ENCODE data around the gene FTO. TPM values are rescaled to one million over a fixed set of nuclear protein-coding genes. Genes with fewer than 3 reads are reported as not detected.

The FTO gene
- total RNA-seq, 4 donors from 2014 or later: 98.1 to 127 (median 109) TPM

DNA sequence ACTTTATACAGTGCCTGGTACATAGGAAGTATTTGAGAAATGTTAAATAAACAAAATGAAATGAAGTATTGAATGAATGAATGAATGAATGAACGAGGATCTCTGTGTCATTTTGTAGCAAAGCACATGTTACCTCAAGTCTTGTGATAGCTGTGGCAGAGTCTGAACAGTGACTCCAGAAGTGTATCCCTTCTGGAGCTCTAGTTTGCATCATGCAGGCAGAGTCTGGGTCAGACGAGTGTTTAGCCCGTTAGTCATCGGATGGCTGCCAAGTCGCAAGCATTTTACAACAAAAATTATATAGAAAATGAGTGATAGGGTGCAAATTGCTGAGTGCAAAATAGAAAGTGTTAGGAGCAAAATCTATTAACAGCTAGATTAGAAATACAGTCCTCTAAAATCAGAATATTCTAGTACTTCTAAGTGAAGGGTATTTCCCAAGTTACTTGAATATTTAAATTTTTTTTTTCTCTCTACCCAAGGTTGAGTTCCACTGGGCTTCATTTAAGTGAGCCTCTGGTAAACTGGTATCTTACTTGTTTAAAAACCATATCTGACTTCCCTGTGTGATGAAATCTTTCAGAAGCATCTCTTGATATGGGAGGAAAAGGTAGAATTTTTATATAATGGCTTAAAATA, 113.3 kb downstream of the FTO start:
- H3K4me3 ChIP-seq: no peak overlapping the region
- H3K4me1 ChIP-seq: peaks cover 0 to 24% (median 2%) of the 10 kb centered on the region in 4 donors
- H3K36me3 ChIP-seq: peaks cover 0 to 42% (median 0%) of the 10 kb centered on the region in 3 donors
- H3K27me3 ChIP-seq: no peaks in the 10 kb centered on the region
- WGBS, 2 donors: 42 to 68% methylated on average over 5 of the region's 5 CpGs
- H3K27ac ChIP-seq: no peak overlapping the region
- no peaks in the 10 kb centered on the region for H3K9me3 ChIP-seq
- no peak for TF ChIP-seq POLR2A (IDR thresholded peaks at IDR 0.05)
- no peak for TF ChIP-seq CTCF (IDR thresholded peaks at IDR 0.05)
- TF ChIP-seq EP300 (IDR thresholded peaks at IDR 0.05): no peak
- no peak for DNase-seq (ENCODE audit: low spot score in 2 of 2)

DNA sequence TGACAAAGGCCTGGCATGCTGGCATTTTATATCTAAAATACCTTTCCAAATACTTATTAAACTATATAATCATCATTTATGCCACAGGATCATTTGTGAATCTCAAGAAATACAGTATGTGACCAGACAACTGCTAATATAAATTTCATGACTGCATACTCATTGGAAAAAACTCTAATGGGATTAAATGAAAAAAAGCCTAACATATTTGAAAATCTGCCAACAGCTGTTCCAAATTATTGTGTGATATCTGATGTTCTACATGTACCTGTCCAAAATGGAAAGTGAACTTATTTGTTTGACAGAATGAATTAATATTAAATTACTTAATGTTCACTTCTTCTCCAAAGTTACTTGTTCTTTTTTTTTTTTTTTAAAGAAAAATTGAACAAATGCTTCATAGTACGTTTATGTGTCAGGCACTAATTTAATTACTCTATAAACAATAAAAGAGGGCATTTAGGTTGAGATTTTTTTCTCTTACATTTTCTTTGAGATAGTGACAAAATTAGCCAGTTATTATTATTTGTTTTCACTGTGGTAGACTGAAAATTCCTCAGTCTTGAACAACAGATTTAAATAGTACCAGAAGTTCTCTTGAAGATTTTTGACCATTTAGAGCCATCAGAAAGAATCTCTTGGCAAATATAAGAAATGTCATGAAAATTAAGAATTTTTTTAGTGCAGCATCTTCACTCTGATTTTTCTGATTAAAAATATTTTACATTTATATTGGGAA, 114.0 kb downstream of the FTO start:
- H3K27ac ChIP-seq: no peak overlapping the region
- 53 to 73% methylated on average over 1 of the region's 1 CpG for WGBS, 2 donors
- DNase-seq (ENCODE audit: low spot score in 2 of 2): no peak

DNA sequence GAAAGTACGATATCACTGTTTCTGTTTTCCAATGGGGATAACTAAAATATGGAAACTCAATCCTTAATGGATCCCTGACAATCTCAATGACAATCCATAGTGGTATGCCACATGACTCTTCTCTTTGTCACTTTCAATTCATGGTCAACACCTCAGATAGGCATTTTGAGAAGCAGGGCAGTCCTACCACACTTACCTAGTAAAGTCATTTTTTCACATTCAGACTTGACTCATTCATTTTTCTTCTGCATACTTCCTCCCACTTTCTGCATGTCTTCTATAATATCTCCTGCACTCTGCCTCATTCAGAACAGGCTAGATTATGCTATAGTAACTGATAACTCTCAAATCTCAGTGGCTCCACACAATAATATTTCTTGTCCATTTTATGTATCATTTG, 117.5 kb downstream of the FTO start:
- no peak overlapping the region for H3K27ac ChIP-seq

More for the DNA sequence above, 114.0 kb downstream of the FTO start:
- peaks cover 0 to 32% (median 2%) of the 10 kb centered on the region in 4 donors for H3K4me1 ChIP-seq
- H3K27me3 ChIP-seq: no peaks in the 10 kb centered on the region
- no peaks in the 10 kb centered on the region for H3K9me3 ChIP-seq
- peaks cover 0 to 38% (median 0%) of the 10 kb centered on the region in 3 donors for H3K36me3 ChIP-seq
- TF ChIP-seq CTCF (IDR thresholded peaks at IDR 0.05): no peak
- TF ChIP-seq POLR2A (IDR thresholded peaks at IDR 0.05): no peak
- TF ChIP-seq EP300 (IDR thresholded peaks at IDR 0.05): no peak
- H3K4me3 ChIP-seq: no peak overlapping the region

DNA sequence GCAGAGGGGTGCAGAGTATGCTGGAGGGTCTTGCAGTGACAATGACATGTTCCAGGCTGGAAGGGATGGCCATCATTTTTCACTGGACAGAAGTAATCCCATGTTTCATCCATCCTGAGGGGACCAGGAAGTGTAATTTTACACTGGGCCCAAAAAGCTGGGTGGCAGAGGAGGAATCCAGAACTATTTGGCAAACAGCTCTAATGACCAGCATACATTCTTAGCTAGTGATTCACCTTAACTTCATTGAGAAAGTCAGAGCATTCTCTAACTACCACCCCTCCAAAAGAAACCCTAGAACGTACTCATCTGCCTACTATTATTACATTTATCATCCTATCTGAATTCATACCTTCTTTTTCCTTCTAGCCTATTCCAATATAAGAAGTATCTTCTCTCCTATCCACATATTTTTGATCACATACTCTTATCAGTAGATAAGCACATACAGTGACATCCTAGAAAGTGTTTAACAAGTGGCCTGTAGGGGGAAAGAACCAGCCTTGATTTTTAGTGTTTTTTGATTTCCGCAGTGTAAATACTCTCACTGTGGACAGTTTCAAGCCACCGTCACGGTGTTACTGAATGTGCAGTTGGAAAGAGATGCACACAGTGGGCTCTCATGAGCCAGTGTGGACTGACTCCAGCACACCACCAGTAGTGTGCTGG, 118.1 kb downstream of the FTO start:
- Histone ChIP-seq H3K4me3 (no peak overlapping the region), H3K36me3 (peaks cover 0 to 14% (median 0%) of the 10 kb centered on the region in 3 donors), H3K27ac (no peak overlapping the region), H3K9me3 (no peaks in the 10 kb centered on the region), H3K4me1 (peaks cover 0 to 45% (median 3%) of the 10 kb centered on the region in 4 donors), H3K27me3 (no peaks in the 10 kb centered on the region)
- TF ChIP-seq CTCF (IDR thresholded peaks at IDR 0.05): no peak
- no peak for TF ChIP-seq EP300 (IDR thresholded peaks at IDR 0.05)
- TF ChIP-seq POLR2A (IDR thresholded peaks at IDR 0.05): no peak
- 68 to 88% methylated on average over 4 of the region's 4 CpGs for WGBS, 2 donors
- no peak for DNase-seq (ENCODE audit: low spot score in 2 of 2)

More for the DNA sequence above, 117.5 kb downstream of the FTO start:
- no peak for TF ChIP-seq CTCF (IDR thresholded peaks at IDR 0.05)
- no peak for TF ChIP-seq POLR2A (IDR thresholded peaks at IDR 0.05)
- TF ChIP-seq EP300 (IDR thresholded peaks at IDR 0.05): no peak
- no peaks in the 10 kb centered on the region for H3K27me3 ChIP-seq
- DNase-seq (ENCODE audit: low spot score in 2 of 2): no peak
- H3K4me3 ChIP-seq: no peak overlapping the region
- no peaks in the 10 kb centered on the region for H3K9me3 ChIP-seq
- 82 to 96% methylated on average over 1 of the region's 1 CpG for WGBS, 2 donors
- peaks cover 0 to 45% (median 2%) of the 10 kb centered on the region in 4 donors for H3K4me1 ChIP-seq
- H3K36me3 ChIP-seq: peaks cover 0 to 12% (median 0%) of the 10 kb centered on the region in 3 donors

All from tibial nerve (tissue), 4 donors.